Epithelial cell of prostate (primary cell): ENCODE results near the gene GABRG3.

ENCODE experiments used
- DNase-seq: peaks from one replicate; pipeline ENCODE4 v3.0.0-alpha.2; 2011; ENCODE audit warnings: low read depth, low spot score
- H3K27ac ChIP-seq: fragments of 450-650 bp; 2 replicates; pipeline ENCODE4 v1.5.1; 2017; ENCODE audit warnings: mild to moderate bottlenecking

Gene GABRG3

GRCh38 chr15:27058939-27059338 lies 88.0 kb downstream of the GABRG3 start:
- no peak for DNase-seq
- no peak overlapping the region for H3K27ac ChIP-seq

GRCh38 chr15:27059610-27060202 lies 88.7 kb downstream of the GABRG3 start:
- no peak for DNase-seq
- H3K27ac ChIP-seq = no peak overlapping the region

DNA sequence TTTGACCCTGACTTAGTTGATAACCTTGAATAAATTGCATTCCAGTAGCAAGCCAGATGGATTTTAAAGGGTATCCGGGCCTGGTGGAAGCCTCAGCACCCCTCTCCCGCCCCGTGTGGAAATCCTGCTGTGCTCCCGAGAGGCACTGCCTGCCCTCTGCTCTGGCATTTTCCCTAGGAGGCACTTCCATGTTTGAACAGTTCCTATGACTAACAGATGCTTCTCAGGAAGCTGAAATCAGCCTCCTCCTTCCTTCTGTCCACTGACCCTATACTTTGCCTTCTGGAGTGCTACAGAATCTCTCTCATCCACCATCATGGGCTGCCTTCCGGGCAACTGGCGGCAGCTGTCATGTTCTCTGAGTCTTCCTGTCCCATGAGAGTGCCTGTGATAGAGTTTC lies 90.8 kb downstream of the GABRG3 start:
- H3K27ac ChIP-seq = no peak overlapping the region
- no peak for DNase-seq

DNA sequence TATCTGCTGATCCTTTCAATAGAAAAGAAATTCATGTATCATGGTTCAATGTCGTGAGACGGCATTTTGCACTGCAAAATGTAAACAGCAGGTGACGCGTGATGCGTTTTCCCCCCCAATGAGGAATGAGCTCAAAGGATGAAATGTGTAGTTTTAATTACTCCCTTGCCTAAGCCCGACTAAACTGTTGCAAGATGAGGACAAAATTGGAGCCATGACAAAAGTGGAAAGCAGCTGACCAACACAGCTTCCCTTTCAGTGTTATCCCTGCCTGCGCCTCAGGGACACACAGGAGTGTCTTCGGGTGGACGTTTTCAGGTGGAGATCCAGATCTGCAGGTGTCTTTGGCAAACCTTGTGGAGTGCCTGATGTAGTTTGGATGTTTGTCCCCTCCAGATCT lies 92.0 kb downstream of the GABRG3 start:
- DNase-seq = no peak
- H3K27ac ChIP-seq = no peak overlapping the region

DNA sequence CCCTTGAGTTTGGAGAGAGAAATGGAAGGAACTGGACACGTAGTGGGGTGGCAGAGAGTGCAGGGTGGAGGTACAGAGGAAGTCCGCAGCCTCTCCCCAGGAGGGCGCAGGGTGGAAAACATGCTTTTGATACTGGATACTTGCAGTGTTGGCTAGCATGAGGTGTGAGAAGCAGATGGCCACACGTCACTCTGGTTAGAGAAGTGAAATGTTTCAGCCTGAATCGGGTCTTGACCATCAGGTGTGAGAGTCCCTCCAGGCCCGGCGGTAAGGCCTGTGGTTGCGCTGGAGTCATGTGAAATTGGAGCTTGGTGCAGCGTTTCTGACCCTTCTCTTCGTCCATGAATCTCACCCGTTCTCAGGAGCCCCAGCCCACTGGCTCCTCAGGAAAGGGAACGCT lies 93.1 kb downstream of the GABRG3 start:
- DNase-seq = no peak
- H3K27ac ChIP-seq = no peak overlapping the region

GRCh38 chr15:27065151-27065550 lies 94.2 kb downstream of the GABRG3 start:
- no peak for DNase-seq
- H3K27ac ChIP-seq = no peak overlapping the region

DNA sequence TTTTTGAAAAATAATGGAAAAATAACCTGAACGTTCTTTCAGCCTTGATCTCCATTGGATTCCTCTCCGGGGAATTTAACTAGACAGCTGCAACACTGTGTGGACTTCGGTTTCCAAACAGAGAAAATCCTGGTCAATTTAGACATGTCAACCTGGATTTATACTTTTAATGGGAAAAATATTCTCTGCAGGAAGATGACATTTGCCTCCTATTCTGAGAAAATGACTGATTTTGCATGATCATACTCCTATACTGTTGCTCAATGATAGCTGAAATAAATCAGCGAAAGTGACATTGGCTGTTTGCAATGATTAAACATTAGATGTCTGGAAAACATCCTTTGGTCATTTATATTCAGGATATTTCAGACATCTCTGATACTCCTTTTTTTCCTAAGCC lies 94.8 kb downstream of the GABRG3 start:
- H3K27ac ChIP-seq = no peak overlapping the region
- no peak for DNase-seq

DNA sequence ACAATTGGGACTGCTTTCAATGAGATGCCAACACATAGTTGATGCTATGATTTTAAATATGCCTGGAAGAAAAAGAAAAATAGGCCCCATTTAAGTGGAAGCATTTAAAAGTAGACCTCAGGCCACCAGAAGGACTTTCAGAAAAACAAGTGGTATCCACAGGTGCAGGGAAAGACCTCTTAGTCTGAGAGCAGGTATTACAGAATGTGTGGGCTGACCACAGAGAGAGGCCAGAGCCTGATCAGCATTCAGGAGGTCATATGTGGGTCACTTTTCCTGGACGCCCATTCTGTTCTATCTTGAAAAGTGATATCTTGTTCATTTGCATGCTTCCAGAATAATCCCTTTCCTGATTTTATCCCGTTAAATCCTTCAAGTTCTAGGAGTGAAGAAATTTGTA lies 95.5 kb downstream of the GABRG3 start:
- no peak overlapping the region for H3K27ac ChIP-seq
- no peak for DNase-seq

- no peak overlapping the region for H3K27ac ChIP-seq
- no peak for DNase-seq
Observed at GRCh38 chr15:27067175-27067574, 96.2 kb downstream of the GABRG3 start.

DNA sequence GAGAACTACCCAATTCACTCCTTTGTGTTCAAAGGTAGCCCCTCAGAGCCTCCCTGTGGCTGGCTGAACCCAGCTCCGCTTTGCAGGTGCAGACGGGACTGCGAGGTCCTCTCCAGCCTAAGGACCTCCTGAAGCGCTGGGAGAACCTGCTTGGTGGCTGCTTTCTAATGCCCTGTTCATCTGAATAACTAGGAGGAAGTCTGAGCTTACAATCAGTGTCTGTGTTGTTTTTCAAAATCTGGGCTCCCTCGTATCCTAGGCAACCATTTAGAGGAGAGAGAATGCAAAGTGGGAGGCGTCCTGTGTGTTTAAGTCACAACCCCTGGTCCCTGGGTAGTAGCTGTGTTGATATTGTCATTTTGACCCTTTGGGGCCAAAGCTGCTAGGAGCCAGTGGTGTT lies 99.9 kb downstream of the GABRG3 start:
- no peak for DNase-seq
- no peak overlapping the region for H3K27ac ChIP-seq

DNA sequence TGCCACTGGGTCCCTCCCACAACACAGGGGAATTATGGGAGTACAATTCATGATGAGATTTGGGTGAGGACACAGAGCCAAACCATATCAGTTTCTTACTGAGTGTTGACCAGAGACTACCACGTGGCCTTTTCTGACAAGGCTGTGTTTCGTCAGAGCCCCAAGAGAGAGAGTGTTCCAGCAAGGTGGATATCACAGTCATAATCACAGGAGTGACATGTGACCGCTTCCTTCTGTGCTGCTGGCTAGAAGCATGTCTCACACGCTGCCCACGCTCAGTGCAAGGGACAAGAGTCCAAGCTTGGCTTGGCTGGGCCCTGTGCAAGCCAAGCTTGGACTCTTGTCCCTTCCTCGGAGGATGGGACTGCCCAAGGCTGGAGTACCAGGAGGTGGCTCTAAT lies 103.2 kb downstream of the GABRG3 start:
- no peak for DNase-seq
- no peak overlapping the region for H3K27ac ChIP-seq

DNA sequence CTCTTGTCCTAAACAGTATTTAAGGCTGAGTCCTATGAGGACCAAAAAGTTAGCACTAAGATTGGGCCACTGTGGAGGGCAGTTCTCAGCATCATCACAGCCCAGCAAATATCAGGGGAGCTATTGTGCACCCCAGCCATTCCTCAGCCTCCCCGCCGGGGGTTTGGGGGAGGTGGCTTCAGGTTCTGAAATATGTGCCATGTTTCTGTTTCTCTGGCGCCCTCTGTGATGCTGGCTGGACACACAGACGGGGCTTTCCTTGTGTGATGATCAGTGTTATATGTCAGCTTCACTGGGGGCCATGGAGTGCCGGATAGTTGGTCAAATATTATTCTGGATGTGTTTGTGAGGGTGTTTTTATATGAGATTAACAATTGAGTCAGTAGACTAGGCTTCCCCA lies 106.8 kb downstream of the GABRG3 start:
- no peak for DNase-seq
- no peak overlapping the region for H3K27ac ChIP-seq

GRCh38 chr15:27081676-27082418 lies 110.9 kb downstream of the GABRG3 start:
- no peak overlapping the region for H3K27ac ChIP-seq
- DNase-seq = no peak

DNA sequence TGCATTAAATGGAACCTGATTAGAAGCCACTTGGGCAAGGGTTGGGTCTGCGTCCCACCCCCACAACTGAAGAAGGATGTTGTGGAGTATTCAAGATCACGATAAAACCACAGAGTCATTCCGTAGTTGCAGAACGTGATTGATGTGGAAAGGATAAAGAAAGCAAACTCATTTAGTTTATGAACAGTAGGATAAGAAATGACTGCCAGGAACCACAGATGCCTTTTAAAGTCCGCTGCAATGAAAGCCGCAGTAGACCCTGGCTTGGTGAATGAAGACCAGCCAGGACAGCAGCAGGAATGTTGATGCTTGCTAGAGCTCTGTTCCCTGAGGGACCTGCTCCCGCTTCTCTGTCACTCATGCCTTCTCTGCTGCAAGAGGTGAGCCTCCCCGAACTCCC lies 111.5 kb downstream of the GABRG3 start:
- H3K27ac ChIP-seq = no peak overlapping the region
- DNase-seq = no peak

- no peak for DNase-seq
- H3K27ac ChIP-seq = no peak overlapping the region
Observed at GRCh38 chr15:27084844-27085243, 113.9 kb downstream of the GABRG3 start.

DNA sequence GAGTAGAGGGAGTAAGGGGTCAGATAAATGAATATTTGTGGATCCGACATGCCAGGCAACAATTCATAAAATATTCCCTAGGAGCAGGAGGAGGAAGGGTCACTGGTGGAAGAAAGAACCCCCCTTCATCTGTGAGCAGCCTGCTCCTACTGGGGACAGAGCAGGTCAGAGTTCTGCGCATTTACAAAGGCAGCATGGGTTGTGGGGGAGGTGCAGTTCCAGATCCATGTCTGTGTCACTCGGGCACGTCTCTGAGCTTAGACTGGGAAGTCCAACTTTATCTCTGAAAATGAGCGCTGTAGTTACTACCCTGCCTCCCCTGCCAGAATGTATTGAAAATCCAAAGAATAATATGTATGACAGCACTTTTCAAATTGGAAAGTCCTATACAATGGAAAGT lies 115.2 kb downstream of the GABRG3 start:
- no peak overlapping the region for H3K27ac ChIP-seq
- no peak for DNase-seq

DNA sequence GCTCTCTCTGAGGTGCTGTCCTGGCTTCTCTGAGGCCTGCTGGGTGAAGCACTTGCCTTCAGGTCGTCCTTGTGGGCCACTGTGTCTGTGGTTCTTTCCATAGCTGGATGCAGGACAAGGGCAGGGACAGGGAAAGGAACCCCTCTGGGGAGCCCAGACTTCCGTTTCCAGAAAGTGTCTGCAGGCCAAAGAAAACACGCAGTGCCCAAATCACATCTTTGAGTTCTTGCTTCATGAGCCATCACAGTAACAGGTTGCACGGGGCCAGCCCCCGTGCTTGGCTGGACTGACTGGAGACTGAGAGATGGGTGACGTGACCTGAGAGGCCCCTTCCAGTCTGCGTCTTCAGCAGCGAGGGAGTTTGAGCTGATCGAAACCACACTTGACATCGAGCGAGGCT lies 115.8 kb downstream of the GABRG3 start:
- no peak overlapping the region for H3K27ac ChIP-seq
- DNase-seq = no peak

DNA sequence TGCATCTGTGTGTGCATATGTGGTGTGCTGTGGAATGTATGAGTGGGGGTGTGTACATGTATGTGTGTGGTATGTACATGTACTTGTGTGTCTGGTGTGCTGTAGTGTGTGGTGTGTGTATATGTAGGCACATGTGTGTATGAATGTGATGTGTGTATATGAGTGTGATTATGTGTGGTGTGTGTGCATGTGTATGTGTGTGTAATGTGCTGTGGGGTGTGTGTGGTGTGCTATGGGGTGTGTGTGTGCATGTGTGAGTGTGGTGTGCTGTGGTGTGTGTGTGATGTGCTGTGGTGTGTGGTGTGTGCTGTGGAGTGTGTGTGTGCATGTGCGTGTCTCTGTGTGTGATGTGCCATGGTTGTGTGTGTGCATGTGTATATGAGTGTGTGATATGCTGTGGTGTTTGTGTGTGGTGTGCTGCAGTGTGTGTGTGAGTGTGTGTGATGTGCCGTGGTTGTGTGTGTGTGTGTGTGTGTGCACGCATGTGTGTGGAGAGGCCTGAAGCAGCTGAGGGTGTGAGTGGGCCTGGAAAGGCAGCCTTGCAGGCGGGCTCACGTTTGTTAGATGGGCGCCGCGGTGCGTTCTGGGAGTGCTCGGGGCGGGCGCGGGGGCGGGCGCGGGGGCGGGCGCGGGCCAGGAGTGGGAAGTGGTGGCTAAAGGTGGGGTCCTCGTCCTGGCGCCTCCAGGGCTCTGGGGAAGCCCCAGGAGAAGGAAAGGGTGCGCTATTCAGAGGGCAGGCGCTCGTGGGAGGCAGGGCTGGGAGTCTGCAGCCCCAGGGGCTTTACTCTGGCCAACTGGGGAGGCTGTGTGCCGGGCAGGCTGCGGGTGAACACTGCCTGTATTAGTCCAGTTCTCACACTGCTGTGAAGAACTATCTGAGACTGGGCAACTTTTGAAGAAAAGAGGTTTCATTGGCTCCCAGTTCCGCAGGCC lies 116.9 kb downstream of the GABRG3 start:
- DNase-seq = no peak
- no peak overlapping the region for H3K27ac ChIP-seq

- no peak for DNase-seq
- H3K27ac ChIP-seq = no peak overlapping the region
Observed at GRCh38 chr15:27088584-27089232, 117.7 kb downstream of the GABRG3 start.

DNA sequence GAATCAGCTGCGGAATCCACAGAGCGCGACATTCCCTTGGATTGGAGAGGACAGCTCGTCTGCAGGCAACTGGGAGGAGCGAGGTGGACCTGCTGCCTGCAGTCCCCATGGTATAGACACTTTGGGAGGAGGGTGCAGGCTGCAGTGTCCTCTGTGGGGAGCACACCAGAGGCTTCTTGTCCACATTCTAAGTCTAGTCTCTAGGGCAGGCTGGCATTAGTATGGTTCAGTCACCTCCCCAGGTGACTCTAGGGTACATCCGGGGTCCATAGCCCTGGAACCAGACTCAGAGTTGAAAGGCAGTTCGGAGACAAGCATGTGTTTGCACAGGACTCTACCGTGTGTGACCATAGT lies 118.2 kb downstream of the GABRG3 start:
- no peak for DNase-seq
- no peak overlapping the region for H3K27ac ChIP-seq

DNA sequence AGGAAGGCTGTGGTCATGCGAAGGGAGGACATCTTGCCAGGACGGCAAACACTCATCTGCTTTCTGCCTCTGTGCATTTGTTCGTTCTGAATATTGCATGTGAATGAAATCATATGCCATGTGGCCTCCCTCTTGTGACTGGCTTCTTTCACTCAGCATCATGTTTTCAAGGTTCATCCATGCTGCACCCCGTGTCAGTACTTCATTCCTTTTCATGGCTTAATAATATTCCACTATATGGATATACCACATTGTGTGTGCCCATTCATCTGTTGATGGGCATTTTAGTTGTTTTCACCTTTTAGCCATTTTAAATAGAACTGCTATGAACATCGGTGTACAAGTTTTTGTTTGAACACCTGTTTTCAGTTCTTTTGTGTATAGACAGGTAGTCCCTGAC lies 118.7 kb downstream of the GABRG3 start:
- no peak for DNase-seq
- no peak overlapping the region for H3K27ac ChIP-seq
